Measurements from ENCODE around the gene ZBTB42. TPM values are rescaled to one million over a fixed set of nuclear protein-coding genes. Genes with fewer than 3 reads are reported as not detected.

ZBTB42 gene
- total RNA-seq, 4 donors from 2014 or later, result 5.9 to 12.3 (median 6.7) TPM

DNA sequence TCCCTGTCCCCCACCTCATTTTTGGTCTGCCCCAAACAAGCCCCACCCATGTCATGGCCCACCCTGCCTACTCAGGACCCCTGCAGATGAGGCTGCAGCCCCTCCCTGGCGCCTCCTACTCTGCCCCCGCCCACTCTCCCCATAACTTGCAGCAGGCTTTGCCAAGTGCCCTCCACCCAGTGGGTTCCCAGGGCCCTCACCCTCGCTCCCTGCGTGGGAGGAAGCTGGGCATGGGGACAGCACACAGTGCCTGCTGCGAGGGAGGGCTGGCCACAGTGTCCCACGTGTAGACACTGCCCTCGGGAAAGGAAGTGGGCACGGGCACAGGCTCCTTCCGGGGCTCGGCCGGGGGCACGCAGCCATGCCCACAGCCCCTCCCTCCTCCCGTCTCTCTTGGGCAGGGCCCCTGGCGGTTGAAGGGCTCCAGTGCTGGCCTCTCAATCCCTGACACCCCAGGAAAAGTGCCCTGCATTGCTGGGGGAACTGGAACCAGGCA, 14.8 kb upstream of the ZBTB42 start:
- peaks cover 0 to 94% (median 35%) of the 10 kb centered on the region in 4 donors for H3K4me1 ChIP-seq
- peaks cover 0 to 47% (median 6%) of the 10 kb centered on the region in 3 donors for H3K36me3 ChIP-seq
- H3K27me3 ChIP-seq, result no peaks in the 10 kb centered on the region
- no peaks in the 10 kb centered on the region for H3K9me3 ChIP-seq
- H3K4me3 ChIP-seq, result no peak overlapping the region
- 41 to 70% methylated on average over 2 to 10 of the region's 14 CpGs for WGBS, 2 donors
- no peak for DNase-seq (ENCODE audit: low spot score in 2 of 2)
- H3K27ac ChIP-seq, result peak overlapping the region in 3 of 4 donors; percentile 50 to 84 (median 80)
- TF ChIP-seq, protein P1, sequence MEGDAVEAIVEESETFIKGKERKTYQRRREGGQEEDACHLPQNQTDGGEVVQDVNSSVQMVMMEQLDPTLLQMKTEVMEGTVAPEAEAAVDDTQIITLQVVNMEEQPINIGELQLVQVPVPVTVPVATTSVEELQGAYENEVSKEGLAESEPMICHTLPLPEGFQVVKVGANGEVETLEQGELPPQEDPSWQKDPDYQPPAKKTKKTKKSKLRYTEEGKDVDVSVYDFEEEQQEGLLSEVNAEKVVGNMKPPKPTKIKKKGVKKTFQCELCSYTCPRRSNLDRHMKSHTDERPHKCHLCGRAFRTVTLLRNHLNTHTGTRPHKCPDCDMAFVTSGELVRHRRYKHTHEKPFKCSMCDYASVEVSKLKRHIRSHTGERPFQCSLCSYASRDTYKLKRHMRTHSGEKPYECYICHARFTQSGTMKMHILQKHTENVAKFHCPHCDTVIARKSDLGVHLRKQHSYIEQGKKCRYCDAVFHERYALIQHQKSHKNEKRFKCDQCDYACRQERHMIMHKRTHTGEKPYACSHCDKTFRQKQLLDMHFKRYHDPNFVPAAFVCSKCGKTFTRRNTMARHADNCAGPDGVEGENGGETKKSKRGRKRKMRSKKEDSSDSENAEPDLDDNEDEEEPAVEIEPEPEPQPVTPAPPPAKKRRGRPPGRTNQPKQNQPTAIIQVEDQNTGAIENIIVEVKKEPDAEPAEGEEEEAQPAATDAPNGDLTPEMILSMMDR (IDR thresholded peaks at IDR 0.05), result peak in 4 of 5 experiments; percentile 7 to 48 (median 19)
- TF ChIP-seq POLR2A (IDR thresholded peaks at IDR 0.05) (no peak), EP300 (IDR thresholded peaks at IDR 0.05) (peak in 1 of 2 donors; percentile 47)

- no peak for DNase-seq (ENCODE audit: low spot score in 2 of 2)
- 70 to 78% methylated on average over 23 to 26 of the region's 30 CpGs for WGBS, 2 donors
- H3K4me3 ChIP-seq, result peak overlapping the region in 1 of 4 donors; percentile 3
- peaks cover 0 to 98% (median 36%) of the 10 kb centered on the region in 4 donors for H3K4me1 ChIP-seq
- peak overlapping the region; percentile 13 to 84 (median 65) for H3K27ac ChIP-seq
- peaks cover 0 to 47% (median 7%) of the 10 kb centered on the region in 3 donors for H3K36me3 ChIP-seq
- TF ChIP-seq, protein P1 (IDR thresholded peaks at IDR 0.05), result no peak
- TF ChIP-seq EP300 (IDR thresholded peaks at IDR 0.05) (no peak), POLR2A (IDR thresholded peaks at IDR 0.05) (no peak)
- no peaks in the 10 kb centered on the region for H3K27me3 ChIP-seq
- H3K9me3 ChIP-seq, result no peaks in the 10 kb centered on the region
These were observed 13.9 kb upstream of the ZBTB42 start for GRCh38 chr14:104786726-104787675.

- TF ChIP-seq EP300 (IDR thresholded peaks at IDR 0.05) (no peak), POLR2A (IDR thresholded peaks at IDR 0.05) (no peak)
- TF ChIP-seq, protein P1 (IDR thresholded peaks at IDR 0.05), result no peak
- Histone ChIP-seq H3K36me3 (peaks cover 0 to 45% (median 7%) of the 10 kb centered on the region in 3 donors), H3K4me3 (no peak overlapping the region), H3K4me1 (peaks cover 0 to 99% (median 43%) of the 10 kb centered on the region in 4 donors), H3K27ac (peak overlapping the region in 3 of 4 donors; percentile 36 to 84 (median 80)), H3K27me3 (no peaks in the 10 kb centered on the region), H3K9me3 (no peaks in the 10 kb centered on the region)
- 72 to 77% methylated on average over 7 of the region's 7 CpGs for WGBS, 2 donors
- no peak for DNase-seq (ENCODE audit: low spot score in 2 of 2)
These were observed 13.2 kb upstream of the ZBTB42 start for GRCh38 chr14:104787736-104788135.

DNA sequence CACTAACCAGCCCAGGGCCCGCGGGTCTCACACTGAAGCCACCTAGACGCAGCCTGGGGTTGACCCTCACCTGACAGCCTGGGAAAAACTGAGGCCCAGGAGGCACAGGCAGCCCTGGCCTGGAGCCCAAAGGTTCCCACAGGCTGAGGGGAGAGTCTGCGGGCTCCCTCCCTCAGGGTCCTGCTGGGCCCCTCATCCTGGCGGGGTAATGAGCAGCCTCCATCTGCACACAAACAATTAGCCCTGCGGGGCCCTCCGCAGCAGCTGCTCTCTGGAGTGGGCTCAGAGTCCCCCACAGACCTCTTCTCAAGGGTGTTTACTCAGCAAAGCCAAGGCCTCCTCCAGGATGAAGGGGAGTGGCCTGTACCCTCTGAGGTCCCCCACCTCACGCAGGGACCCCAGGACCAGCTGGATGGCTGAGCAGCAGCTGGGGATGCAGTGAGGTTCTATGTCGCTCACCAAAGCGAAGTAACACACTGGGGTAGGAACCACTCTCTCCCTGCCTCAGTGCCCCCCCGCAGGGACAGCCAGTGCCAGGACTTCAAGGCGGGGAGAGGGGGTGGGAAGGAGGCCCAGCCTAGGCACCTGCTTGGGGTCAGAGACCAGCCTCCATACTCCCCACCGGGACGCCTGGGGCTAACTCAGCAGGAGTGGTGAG, 12.6 kb upstream of the ZBTB42 start:
- H3K4me3 ChIP-seq, result no peak overlapping the region
- WGBS, 2 donors, result 89 to 94% methylated on average over 8 to 9 of the region's 14 CpGs
- peaks cover 0 to 44% (median 7%) of the 10 kb centered on the region in 3 donors for H3K36me3 ChIP-seq
- H3K27ac ChIP-seq, result peak overlapping the region in 3 of 4 donors; percentile 36 to 84 (median 80)
- H3K9me3 ChIP-seq, result no peaks in the 10 kb centered on the region
- DNase-seq (ENCODE audit: low spot score in 2 of 2), result no peak
- no peaks in the 10 kb centered on the region for H3K27me3 ChIP-seq
- peaks cover 0 to 99% (median 48%) of the 10 kb centered on the region in 4 donors for H3K4me1 ChIP-seq
- TF ChIP-seq EP300 (IDR thresholded peaks at IDR 0.05) (no peak), POLR2A (IDR thresholded peaks at IDR 0.05) (no peak)
- TF ChIP-seq, protein P1 (IDR thresholded peaks at IDR 0.05), result no peak

Data from tibial nerve (tissue), 4 donors.